Thoracic aorta (tissue), 2 donors: Measurements from ENCODE around the gene KMT2A. TPM values are rescaled to one million over a fixed set of nuclear protein-coding genes. Genes with fewer than 3 reads are reported as not detected.

Experiments used
- ATAC-seq: fragments of 150-250 bp; one replicate; pipeline ENCODE4 v1.8.0; 2017; ENCODE audit warnings: low read depth; ENCODE audit not compliant: insufficient number of reproducible peaks, low FRiP score
- DNase-seq: peaks from one replicate; pipeline ENCODE4 v3.0.0-alpha.2; 2020; ENCODE audit warnings: low spot score
- H3K27ac ChIP-seq, 2 donors: fragments of 200-600 bp; sonication (generic); 1 replicate in 1 of 2; 2 replicates in 1 of 2; pipeline ENCODE4 v1.5.1; 2016; ENCODE audit warnings: mild to moderate bottlenecking in 2 of 2, moderate library complexity in 2 of 2
- H3K27me3 ChIP-seq: fragments of 200-600 bp; sonication (generic); replicated peaks from 2 replicates; pipeline ENCODE4 v1.6.0; 2016; ENCODE audit warnings: mild to moderate bottlenecking; ENCODE audit not compliant: insufficient read depth
- H3K36me3 ChIP-seq: fragments of 200-600 bp; sonication (generic); one replicate; pipeline ENCODE4 v1.5.1; 2016
- H3K4me1 ChIP-seq, 2 donors: fragments of 200-600 bp; sonication (generic); 1 replicate in 1 of 2; 2 replicates in 1 of 2; pipeline versions ENCODE4 v1.5.1 to v1.6.0; 2016; ENCODE audit warnings: low read depth in 2 of 2, mild to moderate bottlenecking in 1 of 2; ENCODE audit not compliant: control insufficient read depth in 1 of 2
- H3K4me3 ChIP-seq: fragments of 200-600 bp; sonication (generic); 2 replicates; pipeline ENCODE4 v1.5.1; 2016; ENCODE audit warnings: mild to moderate bottlenecking
- H3K9me3 ChIP-seq: fragments of 200-600 bp; sonication (generic); 2 replicates; pipeline ENCODE4 v1.5.1; 2016
- CTCF ChIP-seq: fragments of 200-600 bp; sonication (generic); IDR thresholded peaks from one replicate; pipeline ENCODE4 v1.5.1; 2019; ENCODE audit warnings: antibody characterized with exemption
- total RNA-seq, 2 donors: library from RNA; depleted of rRNA; stranded (reverse); fragments of >200 nt; gene quantifications; one replicate each; pipeline versions ENCODE4 v1.1.0 to v1.2.3, GENCODE V29; 2016

The KMT2A gene
- total RNA-seq, 2 donors from 2014 or later: 88.1 to 105 TPM

DNA sequence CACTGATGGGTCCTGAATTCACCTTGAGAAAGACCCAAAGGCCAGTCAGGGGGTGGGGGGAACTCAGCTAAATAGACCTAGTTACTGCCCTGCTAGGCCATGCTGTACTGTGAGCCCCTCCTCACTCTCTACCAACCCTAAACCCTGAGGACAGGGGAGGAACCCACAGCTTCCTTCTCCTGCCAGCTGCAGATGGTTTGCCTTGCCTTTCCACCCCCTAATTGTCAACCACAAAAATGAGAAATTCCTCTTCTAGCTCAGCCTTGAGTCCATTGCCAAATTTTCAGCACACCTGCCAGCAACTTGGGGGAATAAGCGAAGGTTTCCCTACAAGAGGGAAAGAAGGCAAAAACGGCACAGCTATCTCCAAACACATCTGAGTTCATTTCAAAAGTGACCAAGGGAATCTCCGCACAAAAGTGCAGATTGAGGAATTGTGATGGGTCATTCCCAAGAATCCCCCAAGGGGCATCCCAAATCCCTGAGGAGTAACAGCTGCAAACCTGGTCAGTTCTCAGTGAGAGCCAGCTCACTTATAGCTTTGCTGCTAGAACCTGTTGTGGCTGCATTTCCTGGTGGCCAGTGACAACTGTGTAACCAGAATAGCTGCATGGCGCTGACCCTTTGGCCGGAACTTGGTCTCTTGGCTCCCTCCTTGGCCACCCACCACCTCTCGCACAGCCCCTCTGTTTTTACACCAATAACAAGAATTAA lies 88.6 kb downstream of the KMT2A start:
- DNase-seq (no peak), ATAC-seq (no peak)
- Histone ChIP-seq H3K36me3 (peaks cover 31% of the 10 kb centered on the region), H3K4me1 (peaks cover under 1 to 8% of the 10 kb centered on the region in 2 donors), H3K27ac (no peak overlapping the region), H3K27me3 (no peaks in the 10 kb centered on the region), H3K4me3 (no peak overlapping the region), H3K9me3 (no peaks in the 10 kb centered on the region)
- TF ChIP-seq CTCF: no peak

DNA sequence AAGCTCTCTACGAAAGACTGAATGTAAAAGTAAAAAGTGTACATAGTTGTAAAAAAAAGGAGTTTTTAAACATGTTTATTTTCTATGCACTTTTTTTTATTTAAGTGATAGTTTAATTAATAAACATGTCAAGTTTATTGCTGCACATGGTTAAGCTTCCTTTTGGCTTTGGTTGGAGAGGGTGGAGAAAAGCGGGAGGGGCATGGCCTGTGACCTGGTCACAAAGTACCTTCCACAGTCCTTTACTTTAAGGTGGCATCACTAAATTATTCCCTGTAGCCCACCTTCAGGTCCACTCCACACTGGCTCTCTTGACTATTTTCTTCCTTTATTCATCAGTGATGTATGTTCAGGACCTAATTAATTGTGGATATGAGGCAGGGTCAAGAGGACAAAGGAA lies 90.4 kb downstream of the KMT2A start:
- H3K36me3 ChIP-seq: peaks cover 13% of the 10 kb centered on the region
- no peak for TF ChIP-seq CTCF
- H3K4me3 ChIP-seq: no peak overlapping the region
- no peak for ATAC-seq
- no peaks in the 10 kb centered on the region for H3K27me3 ChIP-seq
- no peak for DNase-seq
- no peaks in the 10 kb centered on the region for H3K9me3 ChIP-seq
- no peak overlapping the region for H3K27ac ChIP-seq
- H3K4me1 ChIP-seq: peaks cover 6 to 15% of the 10 kb centered on the region in 2 donors

DNA sequence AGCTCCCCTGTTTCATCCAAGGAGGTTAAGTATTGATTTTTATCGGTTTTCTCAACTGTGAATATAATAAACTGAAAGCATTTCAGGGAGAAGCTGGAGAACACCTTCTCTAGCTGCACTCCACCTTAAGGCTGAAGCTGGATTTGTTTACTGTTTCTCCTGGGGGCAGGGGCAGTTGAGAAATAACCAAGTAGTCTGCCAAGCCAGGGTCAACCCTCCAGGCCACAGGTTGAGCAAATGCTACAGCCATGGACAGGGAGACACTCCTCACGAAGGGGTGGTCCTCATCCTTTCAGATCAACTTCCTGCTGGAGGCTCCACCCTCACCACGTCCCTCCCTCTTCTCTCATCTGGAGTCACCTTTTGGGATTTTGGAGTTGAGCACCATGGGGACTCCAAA lies 90.8 kb downstream of the KMT2A start, which contains the start of gene TTC36:
TSS of gene TTC36 (plus strand) at position 366 of the 400 bp plus-strand sequence. CDS start at position 387, 21 bp downstream.
- ATAC-seq (no peak), DNase-seq (no peak)
- no peak for TF ChIP-seq CTCF
- H3K9me3 ChIP-seq: no peaks in the 10 kb centered on the region
- H3K27ac ChIP-seq: no peak within 1 kb of the TSS
- peaks cover 8 to 19% of the 10 kb centered on the region in 2 donors for H3K4me1 ChIP-seq
- H3K4me3 ChIP-seq: no peak within 1 kb of the TSS
- no peaks in the 10 kb centered on the region for H3K27me3 ChIP-seq
- H3K36me3 ChIP-seq: peaks cover 9% of the 10 kb centered on the region

GRCh38 chr11:118528511-118528910 lies 92.2 kb downstream of the KMT2A start:
- no peaks in the 10 kb centered on the region for H3K27me3 ChIP-seq
- no peaks in the 10 kb centered on the region for H3K36me3 ChIP-seq
- peaks cover 8 to 21% of the 10 kb centered on the region in 2 donors for H3K4me1 ChIP-seq
- H3K27ac ChIP-seq: no peak overlapping the region
- no peak for TF ChIP-seq CTCF
- no peaks in the 10 kb centered on the region for H3K9me3 ChIP-seq
- no peak for DNase-seq
- ATAC-seq: no peak
- H3K4me3 ChIP-seq: no peak overlapping the region

GRCh38 chr11:118529584-118530175 lies 93.4 kb downstream of the KMT2A start:
- no peak for TF ChIP-seq CTCF
- no peaks in the 10 kb centered on the region for H3K36me3 ChIP-seq
- peaks cover 8 to 21% of the 10 kb centered on the region in 2 donors for H3K4me1 ChIP-seq
- H3K9me3 ChIP-seq: no peaks in the 10 kb centered on the region
- ATAC-seq (no peak), DNase-seq (no peak)
- peak overlapping the region; percentile 83 for H3K4me3 ChIP-seq
- H3K27me3 ChIP-seq: no peaks in the 10 kb centered on the region
- peak overlapping the region in 1 of 2 donors; percentile 65 for H3K27ac ChIP-seq
